Measurements from ENCODE around the gene CSF1R. TPM values are rescaled to one million over a fixed set of nuclear protein-coding genes. Genes with fewer than 3 reads are reported as not detected.

Gene CSF1R
- 100 to 1,000 TPM in 1 of 5 donors, 10 to 100 TPM in 4; 17.8 to 235 (median 34.9) TPM for total RNA-seq
- 10 to 100 TPM in 1 of 3 donors, 1 to 10 TPM in 2; 3.0 to 10.2 (median 8.5) TPM for polyA plus RNA-seq
- long read RNA-seq, donor 1: 0 reads
- long read RNA-seq, donor 2, partial matches to known transcripts: 0 of 3 reads
- long read RNA-seq, donor 2, other reads (novel, unspliced or antisense): 0 of 3 reads
- long read RNA-seq, donor 3, partial matches to known transcripts: 0 of 1 reads
- long read RNA-seq, donor 3, other reads (novel, unspliced or antisense): 0 of 1 reads
- long read RNA-seq, donor 4: 0 reads
- long read RNA-seq, donor 5, partial matches to known transcripts: 0 of 3 reads
- long read RNA-seq, donor 5, other reads (novel, unspliced or antisense): 0 of 3 reads
- long read RNA-seq, donor 6, partial matches to known transcripts: 7 of 17 reads
- long read RNA-seq, donor 6, other reads (novel, unspliced or antisense): 6 of 17 reads
- long read RNA-seq, donor 7, partial matches to known transcripts: 0 of 2 reads
- long read RNA-seq, donor 7, other reads (novel, unspliced or antisense): 0 of 2 reads
- long read RNA-seq, donor 8, partial matches to known transcripts: 0 of 1 reads
- long read RNA-seq, donor 8, other reads (novel, unspliced or antisense): 0 of 1 reads
- long read RNA-seq, donor 9, partial matches to known transcripts: 11 of 13 reads
- long read RNA-seq, donor 9, other reads (novel, unspliced or antisense): 0 of 13 reads
- long read RNA-seq, donor 10: 0 reads

GRCh38 chr5:150085950-150086715, at the start of gene CSF1R:
CSF1R (minus strand) TSS chr5:150086554; CDS start chr5:150086427, 127 bp downstream.
- intact Hi-C loops (cut with DNase I; ENCODE audit: low total_unique reads): no loop called here
- Histone ChIP-seq H3K9me3 (no peaks in the 10 kb centered on the region), H3K4me3 (peak within 1 kb of the TSS; percentile 6 to 24 (median 21)), H3K36me3 (no peaks in the 10 kb centered on the region), H3K4me1 (peaks cover 0 to 10% (median 0%) of the 10 kb centered on the region in 4 donors), H3K27ac (peak within 1 kb of the TSS in 1 of 5 donors; percentile 8), H3K27me3 (peaks cover 0 to 7% (median 0%) of the 10 kb centered on the region in 3 donors)
- no peak for TF ChIP-seq CTCF (IDR thresholded peaks at IDR 0.05)
- no peak for TF ChIP-seq POLR2AphosphoS5 (IDR thresholded peaks at IDR 0.05)
- no peak for TF ChIP-seq POLR2A (IDR thresholded peaks at IDR 0.05)
- no peak for TF ChIP-seq EP300 (IDR thresholded peaks at IDR 0.05)
- WGBS, 5 donors: 80 to 86% (median 86%) methylated on average over 8 to 9 of the region's 9 CpGs
- DNase-seq: peak in 1 of 2 donors; percentile 24

GRCh38 chr5:150135557-150136304, 49.4 kb upstream of the CSF1R start:
- no peaks in the 10 kb centered on the region for H3K9me3 ChIP-seq
- no peaks in the 10 kb centered on the region for H3K27me3 ChIP-seq
- intact Hi-C loops (cut with DNase I; ENCODE audit: low total_unique reads): no loop called here
- H3K4me3 ChIP-seq: no peak overlapping the region
- TF ChIP-seq POLR2A (IDR thresholded peaks at IDR 0.05): no peak
- TF ChIP-seq CTCF (IDR thresholded peaks at IDR 0.05): no peak
- peaks cover 34 to 53% (median 42%) of the 10 kb centered on the region in 4 donors for H3K4me1 ChIP-seq
- WGBS, 5 donors: 84 to 97% (median 85%) methylated on average over 14 to 21 of the region's 21 CpGs
- H3K27ac ChIP-seq: peak overlapping the region in 4 of 5 donors; percentile 7 to 85 (median 82)
- no peak for DNase-seq
- peaks cover 0 to 23% (median 9%) of the 10 kb centered on the region in 4 donors for H3K36me3 ChIP-seq

- Histone ChIP-seq H3K36me3 (peaks cover 3 to 33% (median 16%) of the 10 kb centered on the region in 4 donors), H3K27me3 (no peaks in the 10 kb centered on the region), H3K4me3 (no peak overlapping the region), H3K4me1 (peaks cover 34 to 50% (median 38%) of the 10 kb centered on the region in 4 donors), H3K9me3 (no peaks in the 10 kb centered on the region), H3K27ac (peak overlapping the region in 1 of 5 donors; percentile 7)
- intact Hi-C loops (cut with DNase I; ENCODE audit: low total_unique reads): loop anchor here (5.0 kb wide), 1 partner anchor 83 kb away; no protein-coding TSS in a partner anchor
- TF ChIP-seq CTCF (IDR thresholded peaks at IDR 0.05) (no peak), EP300 (IDR thresholded peaks at IDR 0.05) (no peak), POLR2A (IDR thresholded peaks at IDR 0.05) (no peak), POLR2AphosphoS5 (IDR thresholded peaks at IDR 0.05) (no peak)
- no peak for DNase-seq
- 53 to 63% (median 59%) methylated on average over 7 of the region's 7 CpGs for WGBS, 5 donors
These were observed 47.8 kb upstream of the CSF1R start for GRCh38 chr5:150134198-150134588.

Data from stomach (tissue), 19 donors.